HG03378 (cell line): ENCODE data around the gene KIF20A.
"Not testable (repeated sequence)": the region's sequence is repeated elsewhere in the genome, so short reads cannot be mapped to it uniquely, and the experiment has no call there.

ENCODE experiments used
- ATAC-seq: cut with Tn5 transposase; IDR thresholded peaks from one replicate; pipeline ENCODE4 v1.9.1; 2021; ENCODE audit warnings: mild to moderate bottlenecking, moderate library complexity; ENCODE audit not compliant: unreplicated experiment

The KIF20A gene

DNA sequence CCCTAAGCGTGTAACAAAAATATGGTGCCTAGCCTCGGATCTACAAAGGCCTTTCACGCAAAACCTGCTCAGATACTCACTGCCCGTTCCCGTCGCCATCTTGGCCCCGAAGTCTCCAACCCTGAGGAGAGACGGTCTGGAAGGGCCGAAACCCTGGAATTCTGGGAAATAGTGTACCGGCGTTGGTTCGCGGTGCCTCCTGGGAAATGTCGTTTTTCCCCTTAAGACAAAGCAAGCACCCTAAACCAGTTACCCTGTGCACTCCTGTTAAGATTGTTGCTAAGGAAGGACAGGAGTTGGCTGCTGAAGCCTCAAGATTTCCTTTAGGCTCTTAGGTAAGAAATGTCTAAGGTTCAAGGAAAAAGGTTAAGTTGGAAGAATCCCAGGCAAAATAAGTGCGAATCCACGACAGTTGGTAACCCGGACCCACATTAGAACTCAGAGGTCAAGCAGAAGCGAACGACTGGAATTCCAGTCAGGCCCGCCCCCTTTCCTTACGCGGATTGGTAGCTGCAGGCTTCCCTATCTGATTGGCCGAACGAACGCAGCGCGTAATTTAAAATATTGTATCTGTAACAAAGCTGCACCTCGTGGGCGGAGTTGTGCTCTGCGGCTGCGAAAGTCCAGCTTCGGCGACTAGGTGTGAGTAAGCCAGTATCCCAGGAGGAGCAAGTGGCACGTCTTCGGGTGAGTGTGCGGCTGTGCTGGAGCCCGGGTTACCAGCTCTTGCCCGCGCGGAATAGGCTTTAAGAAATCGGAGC lies at the start of gene KIF20A, which contains the start of gene BRD8:
TSS of gene KIF20A (plus strand) at position 597 of the 761 bp plus-strand sequence. CDS start 569 bp downstream, outside the sequence.
TSS of gene BRD8 (minus strand) at position 115 of the 761 bp plus-strand sequence. CDS start at position 99, 16 bp downstream.
- ATAC-seq: peak; percentile 76

DNA sequence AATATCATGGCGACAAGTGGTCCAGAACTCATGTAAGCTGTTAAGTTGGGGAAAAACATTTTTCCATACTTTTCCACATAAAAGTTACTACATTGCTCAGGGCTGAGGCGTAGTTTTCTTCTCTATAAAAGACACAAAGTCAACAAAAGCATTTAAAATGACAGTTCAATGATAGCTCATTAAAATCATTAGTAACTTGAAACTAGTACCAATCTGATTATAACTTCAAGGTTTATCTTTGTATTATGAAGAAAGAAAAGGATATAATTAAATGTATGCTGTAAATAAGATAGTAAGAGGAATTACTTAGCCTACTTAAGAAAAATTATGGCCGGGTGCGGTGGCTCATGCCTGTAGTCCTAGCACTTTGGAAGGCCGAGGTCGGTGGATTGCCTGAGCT lies 49.6 kb upstream of the KIF20A start:
- no peak for ATAC-seq

DNA sequence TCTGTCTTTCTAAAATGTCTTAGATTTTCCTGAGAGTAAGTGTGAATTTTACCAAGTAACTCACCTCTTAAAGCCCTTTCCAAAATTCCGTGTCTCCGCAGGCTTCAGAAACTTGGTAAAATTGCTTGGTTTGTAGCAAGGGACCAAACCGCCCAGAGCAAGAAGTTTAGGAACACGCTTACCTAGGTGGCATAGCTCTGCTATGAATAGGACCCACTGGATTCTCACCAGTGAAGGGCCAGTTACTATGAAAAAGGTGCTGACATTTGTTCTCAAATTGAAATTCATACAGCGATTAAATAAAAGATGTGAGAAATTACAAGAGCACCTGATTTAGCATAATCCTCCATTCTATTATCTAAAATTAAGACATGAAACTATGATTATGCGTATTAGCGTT lies 46.4 kb upstream of the KIF20A start:
- no peak for ATAC-seq

DNA sequence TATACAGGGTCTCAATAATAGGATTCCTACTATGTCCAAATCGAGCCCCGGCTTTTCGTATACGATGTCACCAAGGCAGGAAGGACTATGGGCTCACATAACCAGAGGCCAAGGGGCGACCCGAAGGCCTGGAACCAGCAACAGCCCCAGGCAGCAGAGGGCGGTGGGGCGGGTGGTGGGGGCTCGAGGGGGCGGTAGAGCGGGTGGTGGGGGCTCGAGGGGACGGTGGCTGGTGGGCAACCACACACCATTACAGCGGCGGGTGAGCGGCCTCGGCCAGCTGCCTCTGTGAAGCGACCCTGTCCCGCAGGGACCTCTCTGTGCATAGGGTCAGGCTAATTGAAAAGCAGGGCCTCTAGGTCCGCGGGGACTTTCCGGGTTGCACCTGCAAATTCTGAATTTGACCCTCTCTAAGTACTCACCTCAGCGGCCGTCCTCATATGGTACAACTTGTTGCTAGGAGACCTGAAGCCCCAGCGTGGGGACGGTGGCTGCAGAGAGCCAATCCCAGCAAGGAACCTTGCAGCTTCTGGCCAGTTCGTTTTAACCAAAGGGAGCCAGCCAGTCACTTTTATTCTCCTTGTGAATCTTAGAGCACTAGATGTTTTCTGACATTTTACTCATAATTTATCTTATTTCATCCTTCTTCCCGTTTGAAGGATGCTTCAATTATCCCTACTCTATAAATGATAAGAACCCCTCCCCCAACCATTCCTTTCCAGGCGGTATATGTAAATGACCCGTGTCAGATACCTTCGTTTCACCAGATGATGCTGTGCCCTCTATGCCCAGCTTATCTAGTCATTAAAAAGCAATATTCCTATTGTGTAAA lies 39.7 kb upstream of the KIF20A start, which contains the start of gene NME5:
TSS of gene NME5 (minus strand) at position 480 of the 832 bp plus-strand sequence. CDS start 648 bp downstream, outside the sequence.
- no peak for ATAC-seq

DNA sequence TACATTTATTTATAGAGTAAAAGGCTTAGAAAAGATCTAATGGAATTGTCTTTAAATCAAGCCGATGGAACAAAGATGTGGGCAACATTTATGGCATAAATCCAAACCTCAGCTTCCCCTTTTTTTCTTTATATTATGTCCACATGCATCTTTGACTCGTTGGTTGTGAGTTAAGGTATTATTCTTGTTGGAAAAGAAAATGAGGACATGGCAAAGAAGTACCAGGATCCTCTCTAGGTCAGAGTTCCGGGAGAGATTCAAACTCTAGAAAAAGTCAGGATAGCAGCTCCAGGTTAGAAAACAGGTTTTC lies 39.2 kb upstream of the KIF20A start:
- no peak for ATAC-seq

DNA sequence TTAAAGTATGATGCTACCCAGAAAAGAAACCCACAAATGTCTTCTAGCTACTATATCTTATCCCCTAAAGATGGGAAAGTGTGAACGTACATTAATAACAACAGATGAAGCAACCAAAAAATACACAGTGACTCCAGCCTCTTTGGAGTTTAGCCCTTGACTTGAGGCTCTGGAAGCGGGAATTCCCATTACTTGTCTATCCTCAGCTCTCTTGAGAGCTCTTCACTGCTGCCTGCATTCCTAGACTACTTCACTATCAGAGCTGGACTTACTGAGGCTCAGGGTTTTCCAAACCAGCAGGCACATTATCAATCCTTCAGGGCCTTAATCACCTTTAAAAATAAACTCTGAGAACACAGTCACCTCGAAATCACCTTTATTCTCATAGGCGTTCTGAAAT lies 38.6 kb upstream of the KIF20A start:
- ATAC-seq: no peak

DNA sequence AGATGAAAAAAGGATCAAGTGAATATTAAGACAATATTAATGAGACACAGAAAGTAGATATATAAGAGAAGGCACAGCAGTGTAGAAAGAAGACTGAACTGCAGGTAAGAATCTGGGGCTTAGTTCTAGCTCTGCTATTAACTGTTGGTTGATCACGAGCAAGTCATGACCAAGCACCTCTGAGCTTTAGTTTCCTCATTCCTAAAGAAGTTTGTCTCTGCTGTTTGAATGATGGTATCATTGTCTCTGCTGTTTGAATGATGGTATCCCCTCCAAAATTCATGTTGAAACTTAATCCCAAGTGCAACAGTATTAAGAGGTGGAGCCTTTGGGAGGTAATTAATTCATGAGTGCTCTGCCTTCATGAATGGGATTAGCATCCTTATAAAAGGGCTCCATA lies 37.2 kb upstream of the KIF20A start:
- ATAC-seq: no peak

DNA sequence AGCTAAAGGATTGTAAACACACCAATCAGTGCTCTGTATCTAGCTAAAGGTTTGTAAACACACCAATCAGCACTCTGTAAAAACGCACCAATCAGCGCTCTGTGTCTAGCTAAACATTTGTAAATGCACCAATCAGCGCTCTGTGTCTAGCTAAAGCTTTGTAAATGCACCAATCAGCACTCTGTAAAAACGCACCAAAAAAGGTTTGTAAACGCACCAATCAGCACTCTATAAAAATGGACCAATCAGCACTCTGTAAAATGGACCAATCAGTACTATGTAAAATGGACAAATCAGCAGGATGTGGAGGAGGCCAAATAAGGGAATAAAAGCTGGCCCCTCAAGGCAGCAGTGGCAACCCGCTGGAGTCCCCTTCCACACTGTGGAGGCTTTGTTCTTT lies 35.3 kb upstream of the KIF20A start:
- ATAC-seq: not testable (repeated sequence)

DNA sequence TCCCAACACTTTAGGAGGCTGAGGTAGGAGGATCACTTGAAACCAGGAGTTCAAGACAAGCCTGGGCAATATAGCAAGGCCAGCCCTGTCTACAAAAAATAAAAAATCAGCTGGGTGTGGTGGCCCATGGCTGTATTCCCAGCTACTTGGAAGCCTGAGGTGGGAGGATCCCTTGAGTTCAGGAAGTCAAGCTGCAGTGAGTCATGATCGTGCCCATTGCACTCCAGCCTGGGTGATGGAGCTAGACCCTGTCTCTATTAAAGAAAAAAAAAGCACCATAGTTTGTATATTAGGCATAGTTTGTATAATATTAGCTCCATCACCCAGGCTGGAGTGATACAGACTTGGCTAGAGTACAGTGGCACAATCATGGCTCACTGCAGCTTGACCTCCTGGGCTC lies 30.1 kb upstream of the KIF20A start:
- ATAC-seq: no peak

DNA sequence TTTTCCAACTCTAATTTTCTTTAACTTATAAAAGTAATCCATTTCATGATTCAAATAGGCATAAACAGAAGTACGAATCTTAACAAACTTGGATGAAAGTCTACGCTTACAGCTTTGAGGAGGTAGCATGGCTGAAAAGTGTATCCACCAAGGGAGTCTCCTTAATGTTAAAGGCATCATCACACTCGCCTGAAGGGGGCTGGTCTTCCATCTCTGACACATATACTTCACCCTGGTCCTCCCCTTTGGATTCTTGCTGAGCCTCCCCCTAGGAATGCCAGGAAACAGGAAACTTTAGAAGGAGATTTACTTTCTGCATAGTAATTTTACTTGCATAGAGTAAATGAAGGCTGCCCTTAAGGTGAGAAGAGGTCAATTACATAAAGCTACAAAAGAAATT lies 29.4 kb upstream of the KIF20A start:
- no peak for ATAC-seq

DNA sequence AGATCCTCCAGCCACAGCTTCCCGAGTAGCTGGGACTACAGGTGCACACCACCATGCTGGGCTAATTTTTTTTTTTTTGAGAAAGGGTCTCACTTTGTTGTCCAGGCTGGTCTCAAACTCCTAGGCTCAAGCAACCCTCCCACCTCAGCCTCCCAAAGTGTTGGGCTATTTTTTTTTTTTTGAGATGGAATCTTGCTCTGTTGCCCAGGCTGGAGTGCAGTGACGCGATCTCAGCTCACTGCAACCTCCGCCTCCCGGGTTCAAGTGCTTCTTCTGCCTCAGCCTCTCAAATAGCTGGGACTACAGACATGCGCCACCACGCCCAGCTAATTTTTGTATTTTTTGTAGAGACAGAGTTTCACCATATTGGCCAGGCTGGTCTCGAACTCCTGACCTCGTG lies 22.9 kb upstream of the KIF20A start:
- not testable (repeated sequence) for ATAC-seq

DNA sequence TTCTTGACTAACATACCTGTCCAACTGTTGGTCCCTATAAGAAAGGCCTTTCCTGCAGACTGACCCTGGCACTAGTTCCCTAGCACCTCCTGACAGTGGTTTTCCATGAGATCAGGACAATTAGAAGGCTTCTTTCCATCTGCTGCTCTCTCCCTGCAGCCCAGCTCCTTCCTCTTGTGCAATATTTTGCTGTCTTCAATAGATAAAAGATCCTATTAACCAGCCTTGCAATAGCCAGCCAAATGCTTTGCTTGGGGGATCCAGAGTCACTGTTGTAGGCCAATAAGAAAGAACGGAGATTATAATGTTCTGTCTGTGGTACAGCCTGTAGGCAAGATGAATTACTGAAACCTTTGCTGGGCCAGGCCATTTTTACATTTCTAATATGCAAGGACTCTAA lies 21.3 kb upstream of the KIF20A start:
- ATAC-seq: no peak

DNA sequence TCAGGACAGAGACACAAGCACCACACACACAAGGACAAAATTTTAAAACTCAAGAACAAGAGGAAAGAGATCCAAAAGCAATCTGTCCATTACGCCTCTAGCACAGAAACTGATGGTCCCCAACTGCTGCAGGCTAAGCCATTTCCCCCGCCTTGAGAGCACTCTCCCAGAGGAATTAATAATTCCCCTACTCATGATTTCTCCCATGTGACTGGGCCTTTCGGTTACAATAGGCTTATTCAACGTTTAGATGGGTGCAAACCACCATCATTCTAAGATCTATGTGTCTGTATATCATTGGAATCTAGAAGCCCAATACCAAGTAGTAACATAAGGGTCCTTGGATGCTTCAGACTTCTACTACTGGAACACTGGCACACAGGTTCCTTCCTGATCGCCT lies 19.2 kb upstream of the KIF20A start:
- ATAC-seq: no peak

DNA sequence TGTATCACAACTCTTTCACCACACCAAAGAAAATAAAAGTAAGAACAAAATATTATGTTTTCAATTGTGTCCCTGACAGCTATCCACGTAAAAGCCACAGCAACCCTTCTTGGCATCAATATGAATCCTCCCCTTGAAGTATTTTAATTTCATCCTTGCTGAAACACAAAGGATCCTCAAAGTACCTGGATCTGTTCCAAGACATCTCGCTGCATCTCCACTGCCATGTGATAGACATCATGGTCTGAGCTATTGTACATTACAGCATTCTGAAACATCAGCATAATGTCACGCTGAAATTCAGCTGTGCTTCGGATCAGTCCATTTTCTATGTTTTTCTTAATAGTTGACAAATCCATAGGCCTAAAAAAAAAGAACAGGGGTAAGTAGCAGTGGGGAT lies 18.2 kb upstream of the KIF20A start:
- no peak for ATAC-seq

DNA sequence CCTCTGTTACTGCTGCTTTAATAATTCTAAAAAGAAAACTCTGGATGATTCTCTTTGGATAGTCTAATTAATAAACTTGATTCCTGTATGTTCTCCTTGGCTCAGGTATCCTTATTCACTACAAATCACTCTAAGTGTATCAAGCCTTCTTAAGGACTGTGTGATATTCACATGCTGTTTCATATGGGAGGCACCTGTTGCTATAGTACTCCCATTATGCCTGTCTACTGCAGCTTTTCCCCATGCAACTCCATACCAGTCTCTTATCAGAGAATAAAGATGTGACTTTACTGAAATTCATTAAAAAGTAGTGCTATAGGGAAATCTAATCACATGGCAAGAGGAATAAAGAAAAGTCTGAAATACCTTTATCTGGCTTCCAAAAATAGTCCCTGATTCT lies 15.2 kb upstream of the KIF20A start:
- no peak for ATAC-seq

DNA sequence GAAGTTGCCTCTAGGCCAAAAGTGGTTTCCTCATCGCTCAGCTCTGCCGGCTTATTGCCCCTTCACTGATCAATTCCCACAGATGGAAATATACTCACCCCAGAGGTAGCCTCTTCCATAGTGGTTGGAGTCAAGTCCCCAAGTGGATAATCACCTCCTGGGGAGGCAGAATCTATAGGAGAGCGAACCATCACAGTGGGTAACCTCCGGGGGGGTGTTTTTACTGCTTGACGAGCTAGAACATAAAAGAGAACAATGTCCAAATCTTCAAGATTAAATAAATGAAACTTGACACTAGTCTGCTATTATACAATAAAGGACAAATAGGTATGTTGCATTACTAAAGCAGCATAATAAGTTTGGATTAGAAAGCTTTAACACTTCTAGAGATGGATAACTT lies 9.8 kb upstream of the KIF20A start:
- ATAC-seq: no peak

DNA sequence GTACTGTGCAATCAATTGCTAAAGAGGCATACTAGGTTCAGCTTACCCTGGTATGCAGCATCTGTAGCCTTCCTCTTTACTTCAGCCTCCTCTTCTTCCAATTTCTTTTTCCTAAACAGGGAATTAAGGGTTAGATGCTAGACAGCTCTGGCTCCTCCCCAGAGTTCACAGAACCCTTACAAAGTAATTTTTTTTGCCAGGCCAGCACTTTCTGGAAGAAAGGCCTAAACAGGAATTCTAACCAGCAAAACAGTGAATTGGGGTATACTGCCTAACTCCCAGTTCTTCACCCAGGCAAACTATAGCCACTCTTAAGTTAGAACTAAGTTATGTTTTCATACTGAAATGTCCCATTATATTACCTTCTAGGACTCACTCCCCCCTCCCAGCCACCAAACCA lies 8.6 kb upstream of the KIF20A start:
- no peak for ATAC-seq

DNA sequence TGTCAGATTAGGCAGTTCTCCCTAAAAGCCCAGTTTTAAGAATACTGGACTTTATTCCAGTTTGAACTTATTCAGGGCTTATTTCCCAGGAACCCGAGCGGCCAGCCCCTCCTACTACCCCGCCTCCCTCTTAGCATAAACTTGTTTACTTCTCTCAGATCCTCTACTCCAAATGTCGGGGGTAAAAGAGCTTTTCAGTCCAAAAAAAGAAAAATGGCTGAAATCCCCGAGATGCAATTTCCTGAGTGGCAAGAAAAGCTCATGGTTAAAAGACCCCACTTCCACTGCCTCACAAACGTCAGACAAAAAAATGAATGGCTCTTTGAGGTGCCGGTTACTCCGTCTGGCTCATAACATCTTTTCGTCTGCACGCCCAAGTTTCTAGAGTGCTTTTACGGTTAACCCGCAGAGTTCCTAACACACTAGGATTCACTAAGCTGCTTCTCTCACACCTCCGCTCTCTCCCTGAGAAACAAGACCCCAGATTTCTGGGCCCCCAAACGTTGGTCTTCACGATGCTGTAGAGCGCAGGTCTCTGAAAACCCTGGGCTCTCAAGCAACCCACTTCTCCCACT lies 884 bp upstream of the KIF20A start:
- no peak for ATAC-seq

DNA sequence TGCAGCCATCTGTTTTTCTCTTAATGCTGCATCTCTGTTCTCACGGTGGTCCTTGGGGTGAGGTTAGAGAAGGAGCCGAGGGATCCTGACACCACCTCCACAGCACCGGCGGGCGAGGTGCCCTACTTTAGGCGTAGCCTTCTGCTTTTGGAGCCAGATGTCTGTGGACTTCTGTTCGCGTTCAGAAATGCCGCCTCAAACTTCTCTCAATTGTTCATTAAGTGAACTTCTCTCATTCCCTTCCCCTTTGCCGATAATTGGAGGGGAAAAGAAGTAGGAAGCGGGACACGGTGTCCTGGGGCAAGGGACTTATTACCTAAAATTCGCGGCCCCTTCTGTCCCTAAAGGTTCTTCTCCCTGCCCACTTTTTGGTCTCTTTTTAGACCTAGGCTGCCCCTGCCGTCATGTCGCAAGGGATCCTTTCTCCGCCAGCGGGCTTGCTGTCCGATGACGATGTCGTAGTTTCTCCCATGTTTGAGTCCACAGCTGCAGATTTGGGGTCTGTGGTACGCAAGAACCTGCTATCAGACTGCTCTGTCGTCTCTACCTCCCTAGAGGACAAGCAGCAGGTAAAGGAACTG lies 455 bp downstream of the KIF20A start:
- ATAC-seq: peak; percentile 8

DNA sequence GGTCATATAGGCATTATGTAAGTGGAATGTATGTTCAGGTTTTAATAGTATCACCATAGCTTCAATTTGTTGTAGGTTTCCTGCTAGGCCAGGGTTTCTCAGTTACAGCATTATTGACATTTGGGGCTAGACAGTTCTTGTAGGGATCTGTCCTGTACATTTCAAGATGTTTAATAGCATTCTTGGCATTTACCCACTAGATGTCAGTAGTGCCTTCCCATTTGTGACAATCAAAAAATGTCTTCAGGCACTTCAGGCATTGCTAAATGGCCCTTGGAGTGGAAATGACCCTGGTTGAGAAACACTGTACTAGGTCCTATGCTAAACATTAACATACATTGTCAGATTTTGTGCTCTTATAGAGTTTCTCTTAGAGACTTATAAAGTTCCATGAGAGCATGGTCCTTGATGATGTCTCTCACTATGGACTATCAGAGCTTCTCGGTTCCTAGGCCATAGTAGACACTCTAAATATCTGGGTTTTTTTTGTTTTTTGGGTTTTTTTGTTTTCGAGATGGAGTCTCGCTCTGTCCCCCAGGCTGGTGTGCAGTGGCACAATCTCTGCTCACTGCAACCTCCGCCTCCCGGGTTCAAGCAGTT lies 1.4 kb downstream of the KIF20A start:
- ATAC-seq: no peak

DNA sequence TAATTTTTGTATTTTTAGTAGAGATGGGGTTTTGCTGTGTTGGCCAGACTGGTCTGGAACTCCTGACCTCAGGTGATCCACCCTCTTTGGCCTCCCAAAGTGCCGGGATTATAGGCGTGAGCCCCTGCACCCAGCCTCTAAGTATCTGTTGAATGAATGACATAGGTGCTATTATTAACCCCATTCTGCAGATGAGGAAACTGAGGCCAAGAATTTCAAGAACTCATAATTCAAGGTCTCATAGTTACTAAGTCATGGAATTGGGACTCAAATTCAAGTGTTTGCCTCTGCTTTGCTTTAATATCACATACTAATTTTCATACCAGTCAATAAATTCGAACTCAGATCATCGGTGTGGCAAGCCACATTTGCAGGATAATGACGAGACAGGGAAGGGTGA lies 1.9 kb downstream of the KIF20A start:
- no peak for ATAC-seq
